ENCODE results near the gene HS6ST2.

HS6ST2 gene

GRCh38 chrX:132750331-132751062 lies 207.9 kb downstream of the HS6ST2 start:
- Histone ChIP-seq H3K4me3 (ENCODE audit: low read depth, low read length) (no peak overlapping the region), H3K9me3 (ENCODE audit: severe bottlenecking) (no peaks in the 10 kb centered on the region), H3K27ac (no peak overlapping the region), H3K36me3 (no peaks in the 10 kb centered on the region), H3K27me3 (ENCODE audit: insufficient read depth, low read depth, severe bottlenecking) (peaks cover 73% of the 10 kb centered on the region)
- no peak for TF ChIP-seq CTCF (IDR thresholded peaks at IDR 0.05; ENCODE audit: low read depth, low read length)
- no peak for DNase-seq

- H3K36me3 ChIP-seq = no peaks in the 10 kb centered on the region
- H3K27ac ChIP-seq = no peak overlapping the region
- peaks cover 73% of the 10 kb centered on the region for H3K27me3 ChIP-seq (ENCODE audit: insufficient read depth, low read depth, severe bottlenecking)
- DNase-seq = no peak
- no peaks in the 10 kb centered on the region for H3K9me3 ChIP-seq (ENCODE audit: severe bottlenecking)
- TF ChIP-seq CTCF (IDR thresholded peaks at IDR 0.05; ENCODE audit: low read depth, low read length) = no peak
- H3K4me3 ChIP-seq (ENCODE audit: low read depth, low read length) = no peak overlapping the region
Observed at GRCh38 chrX:132749406-132749805, 209.0 kb downstream of the HS6ST2 start.

GRCh38 chrX:132748909-132749308 lies 209.5 kb downstream of the HS6ST2 start:
- Histone ChIP-seq H3K4me3 (ENCODE audit: low read depth, low read length) (no peak overlapping the region), H3K27ac (no peak overlapping the region), H3K9me3 (ENCODE audit: severe bottlenecking) (no peaks in the 10 kb centered on the region), H3K36me3 (no peaks in the 10 kb centered on the region), H3K27me3 (ENCODE audit: insufficient read depth, low read depth, severe bottlenecking) (peaks cover 73% of the 10 kb centered on the region)
- no peak for TF ChIP-seq CTCF (IDR thresholded peaks at IDR 0.05; ENCODE audit: low read depth, low read length)
- DNase-seq = no peak

GRCh38 chrX:132748268-132748667 lies 210.2 kb downstream of the HS6ST2 start:
- H3K4me3 ChIP-seq (ENCODE audit: low read depth, low read length) = no peak overlapping the region
- peaks cover 67% of the 10 kb centered on the region for H3K27me3 ChIP-seq (ENCODE audit: insufficient read depth, low read depth, severe bottlenecking)
- TF ChIP-seq CTCF (IDR thresholded peaks at IDR 0.05; ENCODE audit: low read depth, low read length) = no peak
- no peak overlapping the region for H3K27ac ChIP-seq
- no peak for DNase-seq
- no peaks in the 10 kb centered on the region for H3K9me3 ChIP-seq (ENCODE audit: severe bottlenecking)
- no peaks in the 10 kb centered on the region for H3K36me3 ChIP-seq

GRCh38 chrX:132745593-132745992 lies 212.8 kb downstream of the HS6ST2 start:
- no peak overlapping the region for H3K4me3 ChIP-seq (ENCODE audit: low read depth, low read length)
- no peaks in the 10 kb centered on the region for H3K9me3 ChIP-seq (ENCODE audit: severe bottlenecking)
- no peak for TF ChIP-seq CTCF (IDR thresholded peaks at IDR 0.05; ENCODE audit: low read depth, low read length)
- no peak overlapping the region for H3K27ac ChIP-seq
- no peaks in the 10 kb centered on the region for H3K36me3 ChIP-seq
- H3K27me3 ChIP-seq (ENCODE audit: insufficient read depth, low read depth, severe bottlenecking) = peaks cover 55% of the 10 kb centered on the region
- no peak for DNase-seq

GRCh38 chrX:132744470-132744869 lies 214.0 kb downstream of the HS6ST2 start:
- no peaks in the 10 kb centered on the region for H3K36me3 ChIP-seq
- no peak for DNase-seq
- H3K27me3 ChIP-seq (ENCODE audit: insufficient read depth, low read depth, severe bottlenecking) = peaks cover 52% of the 10 kb centered on the region
- no peak overlapping the region for H3K4me3 ChIP-seq (ENCODE audit: low read depth, low read length)
- no peak for TF ChIP-seq CTCF (IDR thresholded peaks at IDR 0.05; ENCODE audit: low read depth, low read length)
- no peak overlapping the region for H3K27ac ChIP-seq
- no peaks in the 10 kb centered on the region for H3K9me3 ChIP-seq (ENCODE audit: severe bottlenecking)
